AG09309 (cell line): ENCODE data around the gene HOXA11.

Source experiments
- DNase-seq: peaks from one replicate; pipeline ENCODE4 v3.0.0-alpha.2; 2010; ENCODE audit warnings: low read depth
- H3K4me3 ChIP-seq: 2 replicates; pipeline ENCODE4 v1.5.1; 2011; ENCODE audit warnings: mild to moderate bottlenecking, low read depth, low read length, moderate library complexity; ENCODE audit not compliant: control insufficient read depth
- CTCF ChIP-seq: IDR thresholded peaks from 2 replicates; pipeline ENCODE4 v1.5.1; 2011; ENCODE audit warnings: mild to moderate bottlenecking, low read depth, low read length, inconsistent platforms; ENCODE audit not compliant: insufficient read depth, control insufficient read depth; ENCODE audit errors: missing control alignments

HOXA11 gene

DNA sequence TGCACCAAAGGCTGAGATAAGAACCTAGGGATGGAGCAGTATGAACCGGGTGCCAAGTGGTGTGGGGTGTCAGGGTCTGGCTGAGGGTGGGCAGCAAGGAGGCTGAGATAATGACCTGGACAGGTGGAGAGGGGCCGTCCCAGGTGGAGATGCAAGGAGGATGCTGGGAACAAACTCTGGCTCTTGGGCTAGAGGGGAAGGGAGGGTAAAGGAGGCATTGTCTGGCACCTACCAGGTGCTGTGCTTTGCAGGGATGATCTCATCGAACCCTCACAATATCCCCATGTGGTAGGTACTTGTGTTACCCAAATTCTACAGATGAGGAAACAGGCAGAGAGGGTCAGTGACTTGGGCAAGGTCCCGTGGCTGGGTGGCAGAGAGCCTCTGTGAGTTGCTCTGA lies 34.8 kb upstream of the HOXA11 start:
- H3K4me3 ChIP-seq: no peak overlapping the region
- TF ChIP-seq CTCF: no peak
- DNase-seq: no peak

DNA sequence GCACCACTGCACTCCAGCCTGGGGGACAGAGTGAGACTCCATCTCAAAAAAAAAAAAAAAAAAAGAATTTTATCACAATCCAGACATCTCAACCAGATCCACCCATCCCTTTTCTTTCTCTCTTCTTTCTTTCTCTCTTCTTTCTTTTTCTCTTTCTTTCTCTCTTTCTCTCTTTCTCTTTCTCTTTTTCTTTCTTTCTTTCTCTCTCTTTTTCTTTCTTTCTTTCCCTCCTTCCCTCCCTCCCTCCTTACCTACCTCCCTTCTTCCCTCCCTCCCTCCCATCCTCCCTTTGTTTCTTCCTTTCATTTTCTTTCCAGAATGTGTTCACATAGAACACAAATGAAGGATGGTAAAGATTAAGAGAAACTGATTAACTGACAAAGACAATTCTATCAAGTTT lies 32.9 kb upstream of the HOXA11 start:
- no peak for TF ChIP-seq CTCF
- no peak overlapping the region for H3K4me3 ChIP-seq
- no peak for DNase-seq

DNA sequence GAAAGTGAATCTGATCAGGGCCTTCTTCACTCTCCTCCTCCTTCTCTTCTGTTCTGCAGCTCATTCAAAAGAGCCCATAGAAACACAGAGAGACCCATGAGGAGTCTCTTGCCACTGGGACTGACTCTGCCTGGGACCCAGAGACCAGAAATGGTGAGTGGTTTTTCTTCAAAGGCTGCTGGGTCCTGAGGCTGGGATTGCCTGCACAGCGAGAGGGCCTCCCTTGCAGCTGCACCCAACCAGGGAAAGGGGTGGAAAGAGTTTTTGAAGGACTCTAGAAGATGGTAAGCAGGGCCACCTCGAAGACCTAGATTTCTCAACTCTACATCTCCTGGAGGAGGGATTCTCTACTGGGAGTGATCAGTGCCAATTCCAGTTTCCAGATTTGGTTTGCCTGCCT lies 30.3 kb upstream of the HOXA11 start:
- DNase-seq: no peak
- no peak overlapping the region for H3K4me3 ChIP-seq
- TF ChIP-seq CTCF: no peak

GRCh38 chr7:27214239-27214950 lies 29.4 kb upstream of the HOXA11 start:
- no peak overlapping the region for H3K4me3 ChIP-seq
- no peak for DNase-seq
- no peak for TF ChIP-seq CTCF

DNA sequence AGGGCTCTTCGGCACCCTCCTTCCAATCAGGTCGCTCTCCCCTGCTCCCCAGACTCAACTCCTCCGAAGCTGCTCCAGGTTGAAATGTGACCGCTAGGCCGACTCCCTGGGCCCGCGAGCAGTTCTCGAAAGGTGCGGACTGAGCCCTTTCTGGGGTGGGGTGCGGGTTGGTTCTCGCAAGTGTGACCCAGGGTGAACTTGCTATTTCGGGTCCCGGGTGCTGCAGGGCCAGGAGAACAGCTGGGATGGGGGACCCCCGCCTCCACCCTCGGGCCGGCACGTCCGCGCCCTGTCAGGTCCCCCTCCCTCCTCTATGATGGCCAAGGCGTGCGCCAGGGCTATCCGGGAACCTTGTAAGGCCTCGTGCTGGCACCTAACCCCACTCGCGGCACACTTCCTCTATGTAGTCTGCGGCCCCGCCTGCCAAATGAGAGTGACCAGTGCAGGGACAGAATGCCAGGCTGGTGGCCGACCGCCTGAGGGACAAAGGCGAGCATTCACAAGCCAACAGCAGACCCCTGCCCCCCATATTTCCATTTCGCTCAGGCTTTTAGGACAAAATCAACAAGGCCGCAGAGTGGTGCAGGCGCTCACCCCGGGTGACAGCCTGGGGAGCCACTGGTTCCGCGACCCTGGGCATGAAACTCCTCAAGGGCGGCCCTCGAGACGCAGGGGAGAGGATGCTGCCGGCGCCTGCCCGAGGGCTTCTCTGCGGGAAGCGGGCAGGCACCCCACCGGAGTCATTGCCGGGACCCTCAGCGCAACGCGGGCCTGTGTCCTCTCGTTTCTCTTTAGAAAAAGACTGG lies 28.6 kb upstream of the HOXA11 start:
- H3K4me3 ChIP-seq: no peak overlapping the region
- TF ChIP-seq CTCF: no peak
- DNase-seq: no peak

- no peak for DNase-seq
- no peak overlapping the region for H3K4me3 ChIP-seq
- no peak for TF ChIP-seq CTCF
These were observed 27.7 kb upstream of the HOXA11 start for GRCh38 chr7:27212497-27213432.
